GM23338 (cell line): ENCODE measurements around the gene OR8A1. TPM values are rescaled to one million over a fixed set of nuclear protein-coding genes. Genes with fewer than 3 reads are reported as not detected.

Experiments
- ATAC-seq: fragments of 200-7000 bp; cut with Tn5 transposase; 3 replicates; pipeline ENCODE4 v1.9.1; 2020
- DNase-seq: peaks from one replicate; pipeline ENCODE4 v3.0.0-alpha.2; 2015; ENCODE audit warnings: low spot score
- H2AFZ ChIP-seq: fragments of 200-600 bp; sonication (generic); 2 replicates; pipeline ENCODE4 v1.8.0; 2016; ENCODE audit warnings: antibody characterized with exemption, mild to moderate bottlenecking, moderate library complexity
- H3F3A ChIP-seq: fragments of 200-600 bp; sonication (generic); replicated peaks from 2 replicates; pipeline ENCODE4 v1.8.0; 2017; ENCODE audit warnings: antibody characterized with exemption, mixed run types, low read depth
- H3K27ac ChIP-seq: fragments of 200-600 bp; sonication (generic); 2 replicates; pipeline ENCODE4 v1.6.1; 2016; ENCODE audit warnings: low read depth
- H3K27me3 ChIP-seq: fragments of 200-600 bp; sonication (generic); 2 replicates; pipeline ENCODE4 v1.8.0; 2016; ENCODE audit warnings: mild to moderate bottlenecking, mixed run types, moderate library complexity; ENCODE audit not compliant: insufficient read depth
- H3K36me3 ChIP-seq: fragments of 200-600 bp; sonication (generic); 2 replicates; pipeline ENCODE4 v1.8.0; 2016; ENCODE audit warnings: mild to moderate bottlenecking; ENCODE audit not compliant: insufficient read depth
- H3K4me1 ChIP-seq: fragments of 200-600 bp; sonication (generic); 2 replicates; pipeline ENCODE4 v1.8.0; 2016; ENCODE audit warnings: mild to moderate bottlenecking, moderate library complexity; ENCODE audit not compliant: insufficient read depth
- H3K4me2 ChIP-seq: fragments of 200-600 bp; sonication (generic); 2 replicates; pipeline ENCODE4 v1.7.1; 2017; ENCODE audit warnings: mixed run types
- H3K4me3 ChIP-seq: fragments of 200-600 bp; sonication (generic); 2 replicates; pipeline ENCODE4 v1.6.1; 2016; ENCODE audit warnings: mixed run types
- H3K79me2 ChIP-seq: fragments of 200-600 bp; sonication (generic); replicated peaks from 2 replicates; pipeline ENCODE4 v1.8.0; 2017; ENCODE audit warnings: mild to moderate bottlenecking; ENCODE audit not compliant: insufficient read depth
- H3K9me2 ChIP-seq: fragments of 200-600 bp; sonication (generic); 2 replicates; pipeline ENCODE4 v1.8.0; 2017; ENCODE audit not compliant: insufficient read depth
- H4K20me1 ChIP-seq: fragments of 200-600 bp; sonication (generic); replicated peaks from 2 replicates; pipeline ENCODE4 v1.8.0; 2017; ENCODE audit warnings: mild to moderate bottlenecking; ENCODE audit not compliant: insufficient read depth
- H3K27ac Mint-ChIP-seq: 2 replicates; pipeline ENCODE4 v1.8.0; 2020; ENCODE audit warnings: inconsistent platforms, mild to moderate bottlenecking, moderate library complexity, mixed read lengths
- H3K27me3 Mint-ChIP-seq: 3 replicates; pipeline ENCODE4 v1.8.0; 2022; ENCODE audit warnings: low read depth, mild to moderate bottlenecking, moderate library complexity, mixed read lengths, inconsistent platforms; ENCODE audit not compliant: insufficient read depth, poor library complexity
- H3K36me3 Mint-ChIP-seq: 3 replicates; pipeline ENCODE4 v1.8.0; 2021; ENCODE audit warnings: low read depth, mild to moderate bottlenecking, inconsistent platforms, moderate library complexity, mixed read lengths
- H3K4me1 Mint-ChIP-seq: 3 replicates; pipeline ENCODE4 v1.8.0; 2020; ENCODE audit warnings: mild to moderate bottlenecking, inconsistent platforms, mixed read lengths
- H3K4me3 Mint-ChIP-seq: 3 replicates; pipeline ENCODE4 v1.8.0; 2021; ENCODE audit warnings: moderate library complexity, mild to moderate bottlenecking, inconsistent platforms, mixed read lengths
- H3K9me3 Mint-ChIP-seq: 3 replicates; pipeline ENCODE4 v1.8.0; 2020; ENCODE audit warnings: moderate library complexity, mild to moderate bottlenecking, inconsistent platforms, mixed read lengths
- CREB1 ChIP-seq: fragments of 250-450 bp; sonication (Bioruptor Pico); IDR thresholded peaks from 2 replicates; pipeline ENCODE4 v1.5.0; 2020; ENCODE audit warnings: low read depth, mild to moderate bottlenecking, moderate library complexity
- JUNB ChIP-seq: IDR thresholded peaks from one replicate; pipeline ENCODE4 v1.6.1; 2016; ENCODE audit warnings: antibody characterized with exemption; ENCODE audit not compliant: unreplicated experiment
- NANOG ChIP-seq: IDR thresholded peaks from 2 replicates; pipeline ENCODE4 v1.6.1; 2016; ENCODE audit warnings: antibody characterized with exemption, borderline replicate concordance
- STAT1 ChIP-seq: IDR thresholded peaks from one replicate; pipeline ENCODE4 v1.6.1; 2016; ENCODE audit warnings: antibody characterized with exemption; ENCODE audit not compliant: unreplicated experiment
- ZNF114 ChIP-seq: fragments of 250-450 bp; sonication (Bioruptor Pico); IDR thresholded peaks from 2 replicates; pipeline ENCODE4 v1.5.0; 2020; ENCODE audit warnings: mild to moderate bottlenecking, moderate library complexity
- ZNF331 ChIP-seq: fragments of 250-450 bp; sonication (Bioruptor Pico); IDR thresholded peaks from 2 replicates; pipeline ENCODE4 v1.5.0; 2020; ENCODE audit warnings: low read depth, mild to moderate bottlenecking, moderate library complexity
- polyA plus RNA-seq: library from polyadenylated mRNA; unstranded; fragments of >200 nt; fragmentation: Nextera tagmentation; extraction: Ambion mirVana; gene quantifications from 2 replicates; pipeline ENCODE4 v1.2.1, GENCODE V29; 2016
- total RNA-seq: library from RNA; depleted of rRNA; stranded (reverse); fragments of >200 nt; shearing (Covaris generic); gene quantifications from 2 replicates; pipeline ENCODE4 v1.2.3, GENCODE V29; 2014
- TF ChIP-seq, protein P1 (sequence below): IDR thresholded peaks from 2 replicates; pipeline ENCODE4 v1.6.1; 2016; ENCODE audit warnings: antibody characterized with exemption
- TF ChIP-seq, protein P2 (sequence below): IDR thresholded peaks from one replicate; pipeline ENCODE4 v1.6.1; 2018; ENCODE audit warnings: antibody characterized with exemption; ENCODE audit not compliant: unreplicated experiment

The OR8A1 gene
- total and polyA plus RNA-seq, 2 experiments from 2014 or later = not detected

DNA sequence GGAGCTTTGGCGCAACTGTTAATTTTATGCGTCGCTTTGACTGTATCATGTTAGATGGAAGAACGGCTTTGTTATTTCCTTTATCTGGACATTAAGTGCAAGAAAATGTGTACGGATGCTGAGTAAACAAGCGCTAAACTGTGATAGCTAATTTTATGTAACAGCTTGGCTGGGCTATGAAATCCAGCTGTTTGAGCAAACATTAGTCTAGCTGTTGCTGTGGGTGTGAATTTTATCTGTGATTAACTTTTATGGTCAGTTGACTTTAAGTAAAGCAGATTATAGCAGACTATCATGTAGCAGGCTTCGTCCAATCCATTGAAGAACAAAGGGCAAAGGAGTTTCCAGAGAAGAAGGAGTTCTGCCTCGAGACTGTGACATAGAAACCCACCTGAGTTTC lies 14.0 kb downstream of the OR8A1 start:
- Histone ChIP-seq H3K79me2 (no peaks in the 10 kb centered on the region), H3K4me3 (no peak overlapping the region), H2AFZ (no peak overlapping the region), H3K4me2 (no peak overlapping the region), H3K36me3 (no peaks in the 10 kb centered on the region), H3K27ac (no peak overlapping the region), H3K27me3 (no peaks in the 10 kb centered on the region), H3F3A (no peaks in the 10 kb centered on the region), H3K9me2 (0 out of 2 replicates have a peak, but pooled peaks cover 4% of the 10 kb centered on the region), H3K4me1 (no peaks in the 10 kb centered on the region), H4K20me1 (no peaks in the 10 kb centered on the region)
- H3K4me3 Mint-ChIP-seq = no peak overlapping the region
- no peaks in the 10 kb centered on the region for H3K27me3 Mint-ChIP-seq
- no peak for TF ChIP-seq ZNF114 (CRISPR knock-in tag)
- TF ChIP-seq, protein P1, sequence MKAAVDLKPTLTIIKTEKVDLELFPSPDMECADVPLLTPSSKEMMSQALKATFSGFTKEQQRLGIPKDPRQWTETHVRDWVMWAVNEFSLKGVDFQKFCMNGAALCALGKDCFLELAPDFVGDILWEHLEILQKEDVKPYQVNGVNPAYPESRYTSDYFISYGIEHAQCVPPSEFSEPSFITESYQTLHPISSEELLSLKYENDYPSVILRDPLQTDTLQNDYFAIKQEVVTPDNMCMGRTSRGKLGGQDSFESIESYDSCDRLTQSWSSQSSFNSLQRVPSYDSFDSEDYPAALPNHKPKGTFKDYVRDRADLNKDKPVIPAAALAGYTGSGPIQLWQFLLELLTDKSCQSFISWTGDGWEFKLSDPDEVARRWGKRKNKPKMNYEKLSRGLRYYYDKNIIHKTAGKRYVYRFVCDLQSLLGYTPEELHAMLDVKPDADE = no peak
- no peak for TF ChIP-seq JUNB
- no peak for TF ChIP-seq NANOG
- TF ChIP-seq, protein P2, sequence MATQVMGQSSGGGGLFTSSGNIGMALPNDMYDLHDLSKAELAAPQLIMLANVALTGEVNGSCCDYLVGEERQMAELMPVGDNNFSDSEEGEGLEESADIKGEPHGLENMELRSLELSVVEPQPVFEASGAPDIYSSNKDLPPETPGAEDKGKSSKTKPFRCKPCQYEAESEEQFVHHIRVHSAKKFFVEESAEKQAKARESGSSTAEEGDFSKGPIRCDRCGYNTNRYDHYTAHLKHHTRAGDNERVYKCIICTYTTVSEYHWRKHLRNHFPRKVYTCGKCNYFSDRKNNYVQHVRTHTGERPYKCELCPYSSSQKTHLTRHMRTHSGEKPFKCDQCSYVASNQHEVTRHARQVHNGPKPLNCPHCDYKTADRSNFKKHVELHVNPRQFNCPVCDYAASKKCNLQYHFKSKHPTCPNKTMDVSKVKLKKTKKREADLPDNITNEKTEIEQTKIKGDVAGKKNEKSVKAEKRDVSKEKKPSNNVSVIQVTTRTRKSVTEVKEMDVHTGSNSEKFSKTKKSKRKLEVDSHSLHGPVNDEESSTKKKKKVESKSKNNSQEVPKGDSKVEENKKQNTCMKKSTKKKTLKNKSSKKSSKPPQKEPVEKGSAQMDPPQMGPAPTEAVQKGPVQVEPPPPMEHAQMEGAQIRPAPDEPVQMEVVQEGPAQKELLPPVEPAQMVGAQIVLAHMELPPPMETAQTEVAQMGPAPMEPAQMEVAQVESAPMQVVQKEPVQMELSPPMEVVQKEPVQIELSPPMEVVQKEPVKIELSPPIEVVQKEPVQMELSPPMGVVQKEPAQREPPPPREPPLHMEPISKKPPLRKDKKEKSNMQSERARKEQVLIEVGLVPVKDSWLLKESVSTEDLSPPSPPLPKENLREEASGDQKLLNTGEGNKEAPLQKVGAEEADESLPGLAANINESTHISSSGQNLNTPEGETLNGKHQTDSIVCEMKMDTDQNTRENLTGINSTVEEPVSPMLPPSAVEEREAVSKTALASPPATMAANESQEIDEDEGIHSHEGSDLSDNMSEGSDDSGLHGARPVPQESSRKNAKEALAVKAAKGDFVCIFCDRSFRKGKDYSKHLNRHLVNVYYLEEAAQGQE = no peak
- no peak for TF ChIP-seq STAT1
- no peak for TF ChIP-seq CREB1 (CRISPR knock-in tag)
- no peak for TF ChIP-seq ZNF331
- no peaks in the 10 kb centered on the region for H3K36me3 Mint-ChIP-seq
- H3K9me3 Mint-ChIP-seq = no peaks in the 10 kb centered on the region
- H3K4me1 Mint-ChIP-seq = peaks cover 12% of the 10 kb centered on the region; the same call in 2 of the 3 replicates
- no peak for ATAC-seq
- DNase-seq = no peak
- no peak overlapping the region for H3K27ac Mint-ChIP-seq

DNA sequence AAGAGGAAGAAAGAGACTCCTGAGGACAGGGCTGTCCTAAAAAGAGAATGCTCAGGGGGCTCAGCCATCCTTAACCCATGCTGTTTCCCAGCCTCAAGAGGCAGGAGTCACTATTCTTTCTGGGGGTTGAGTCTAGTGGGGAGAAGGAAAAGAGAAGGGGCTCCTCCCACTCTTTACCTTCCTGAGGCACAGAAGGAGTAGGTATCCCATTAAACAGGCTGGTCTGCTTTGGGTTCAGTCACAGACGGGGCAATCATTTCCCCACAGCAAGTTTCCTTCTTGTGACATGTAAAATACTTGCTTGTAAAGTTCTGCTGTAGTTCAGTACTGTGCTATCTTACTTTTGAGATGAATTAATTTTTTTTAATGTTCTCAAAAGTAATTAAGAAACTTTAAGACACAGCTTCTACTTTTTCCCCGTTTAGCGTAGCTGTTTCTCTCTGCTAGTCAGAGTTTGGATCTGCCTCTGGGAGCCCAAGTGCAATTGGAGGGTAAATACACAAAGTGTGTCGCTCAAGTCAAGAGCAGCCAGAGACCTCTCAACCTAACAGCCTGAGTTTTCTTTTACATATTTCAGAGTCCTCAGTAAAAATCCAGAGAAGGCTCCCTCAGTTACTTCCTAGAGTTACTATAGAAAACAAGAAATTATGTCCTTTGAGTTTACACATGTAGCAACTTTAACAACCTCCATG lies 15.0 kb downstream of the OR8A1 start:
- Mint-ChIP-seq H3K9me3 (no peaks in the 10 kb centered on the region), H3K4me1 (peaks cover 12% of the 10 kb centered on the region; the same call in 2 of the 3 replicates)

More for the DNA sequence above, 15.0 kb downstream of the OR8A1 start:
- DNase-seq (no peak), ATAC-seq (peak; percentile 62)
- Histone ChIP-seq H3K4me1 (no peaks in the 10 kb centered on the region), H3K27me3 (no peaks in the 10 kb centered on the region), H3K36me3 (no peaks in the 10 kb centered on the region), H3F3A (no peaks in the 10 kb centered on the region), H2AFZ (peak overlapping the region; percentile 78), H3K79me2 (no peaks in the 10 kb centered on the region), H3K27ac (no peak overlapping the region), H3K9me2 (0 out of 2 replicates have a peak, but pooled peaks cover 4% of the 10 kb centered on the region), H3K4me3 (no peak overlapping the region), H3K4me2 (no peak overlapping the region), H4K20me1 (no peaks in the 10 kb centered on the region)
- Mint-ChIP-seq H3K27me3 (no peaks in the 10 kb centered on the region), H3K27ac (no peak overlapping the region), H3K4me3 (no peak overlapping the region), H3K36me3 (no peaks in the 10 kb centered on the region)
- TF ChIP-seq, protein P1 = no peak
- TF ChIP-seq, protein P2 = no peak
